Activated T-helper 9 cell treated with anti-CD3 and anti-CD28 coated beads, Interleukin-2, amount 50 U/mL, for 16 hours (primary cell): Measurements from ENCODE around the gene BACE2.
"Not testable (repeated sequence)": the region's sequence is repeated elsewhere in the genome, so short reads cannot be mapped to it uniquely, and the experiment has no call there.

Experiments
- DNase-seq: peaks from one replicate; pipeline ENCODE4 v3.0.0-alpha.2; 2020; ENCODE audit warnings: low read depth

Gene BACE2

GRCh38 chr21:41277846-41278245 is 109.9 kb downstream of the BACE2 start:
- no peak for DNase-seq

DNA sequence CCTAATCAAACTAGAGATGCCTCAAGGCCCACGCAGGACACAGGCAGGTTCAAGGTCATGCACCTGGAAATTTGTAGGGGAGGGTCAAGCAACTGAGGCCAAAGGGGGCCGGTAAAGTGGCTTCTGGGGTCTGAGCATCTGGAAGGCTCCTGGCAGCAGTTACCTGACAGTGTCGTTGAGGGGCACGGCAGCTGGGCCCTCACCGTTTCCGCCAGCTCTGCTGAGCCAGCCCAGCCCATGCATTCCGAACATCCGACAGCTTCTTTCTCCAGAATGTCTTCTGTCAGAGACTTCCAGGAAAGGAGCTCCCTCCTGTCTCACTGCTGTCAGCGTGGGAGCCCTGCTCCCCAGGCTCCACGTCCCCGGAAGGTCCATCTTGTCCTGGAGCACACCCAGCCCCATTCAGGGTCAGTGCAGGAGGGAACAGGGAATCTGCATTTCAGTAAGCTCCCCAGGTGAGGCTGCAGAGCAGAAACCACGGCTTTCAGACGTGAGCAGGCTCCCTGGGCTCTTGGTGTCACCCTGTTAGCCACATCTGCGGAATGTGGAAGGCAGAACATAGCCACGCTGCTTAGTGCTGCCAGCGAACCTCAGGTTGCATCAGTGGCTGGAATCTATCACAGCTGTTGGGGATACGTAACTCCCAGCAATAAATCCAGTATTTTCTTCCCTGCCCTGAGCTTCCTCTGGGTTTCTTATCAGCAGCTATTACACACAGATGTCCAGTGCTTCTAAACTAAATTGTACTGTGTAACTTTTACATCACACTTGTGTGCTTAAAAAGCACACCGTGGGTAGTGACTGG is 112.4 kb downstream of the BACE2 start:
- DNase-seq, result no peak

GRCh38 chr21:41282412-41282811 is 114.5 kb downstream of the BACE2 start:
- DNase-seq, result no peak

DNA sequence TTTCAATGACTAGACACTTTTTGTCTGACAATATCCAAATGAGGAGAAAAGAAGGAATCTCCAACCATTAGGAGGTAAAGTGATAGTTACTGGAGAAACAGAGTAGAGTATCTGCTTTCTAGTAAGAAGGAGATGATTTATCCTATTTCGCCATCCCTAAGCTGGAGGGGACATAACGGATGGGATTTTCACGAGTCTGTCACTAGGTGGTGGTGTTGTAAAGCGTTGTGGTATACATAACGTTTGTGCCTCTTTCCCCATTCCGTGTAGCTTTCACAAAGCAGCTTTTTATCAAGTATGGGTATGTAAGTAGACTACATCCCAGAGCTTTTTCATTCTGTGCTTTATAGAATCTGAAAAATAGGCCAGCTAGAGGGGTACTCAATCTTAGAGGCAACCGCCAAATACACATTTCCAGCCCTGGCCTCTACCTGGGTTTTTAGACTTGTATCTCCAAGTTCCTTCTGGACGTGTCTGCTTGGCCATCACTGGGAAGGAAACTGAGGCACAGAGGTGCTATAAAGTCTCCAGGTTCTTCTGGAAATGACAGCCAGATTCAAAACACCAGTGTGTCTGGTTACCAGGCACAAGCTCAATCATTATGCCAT is 115.4 kb downstream of the BACE2 start:
- no peak for DNase-seq

- no peak for DNase-seq
Measured at GRCh38 chr21:41289431-41289830, 121.5 kb downstream of the BACE2 start.

GRCh38 chr21:41290106-41290799 is 122.3 kb downstream of the BACE2 start:
- no peak for DNase-seq

- DNase-seq, result no peak
Measured at GRCh38 chr21:41294548-41295231, 126.7 kb downstream of the BACE2 start.

DNA sequence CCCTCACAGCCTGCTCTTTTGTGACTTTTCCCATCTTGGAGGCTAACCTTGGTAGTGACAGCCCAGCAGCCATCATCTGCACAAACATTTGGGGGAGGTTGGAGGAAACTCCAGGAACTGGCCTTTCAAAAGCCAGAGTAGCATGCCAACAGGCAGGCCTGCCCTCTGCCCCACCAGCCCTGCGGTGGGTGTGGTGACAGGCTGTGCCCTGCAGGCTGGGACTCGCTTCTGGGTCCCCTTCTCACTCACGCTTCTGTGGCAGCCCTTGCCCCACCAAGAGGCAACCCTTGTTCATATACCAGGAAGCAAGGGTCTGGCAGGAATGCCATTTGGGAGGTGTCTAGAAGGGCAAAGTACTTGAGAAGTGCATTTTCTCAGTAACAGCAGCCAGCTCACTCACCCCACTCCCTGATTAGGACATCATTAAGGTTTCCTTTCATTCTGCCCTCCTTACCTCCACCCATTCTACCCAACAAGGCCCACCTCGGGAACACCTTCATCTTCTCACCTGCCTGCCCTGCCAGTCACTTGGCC is 127.8 kb downstream of the BACE2 start:
- DNase-seq, result no peak

GRCh38 chr21:41302976-41303375 is 135.0 kb downstream of the BACE2 start:
- DNase-seq, result no peak

GRCh38 chr21:41304068-41304720 is 136.2 kb downstream of the BACE2 start:
- DNase-seq, result no peak

DNA sequence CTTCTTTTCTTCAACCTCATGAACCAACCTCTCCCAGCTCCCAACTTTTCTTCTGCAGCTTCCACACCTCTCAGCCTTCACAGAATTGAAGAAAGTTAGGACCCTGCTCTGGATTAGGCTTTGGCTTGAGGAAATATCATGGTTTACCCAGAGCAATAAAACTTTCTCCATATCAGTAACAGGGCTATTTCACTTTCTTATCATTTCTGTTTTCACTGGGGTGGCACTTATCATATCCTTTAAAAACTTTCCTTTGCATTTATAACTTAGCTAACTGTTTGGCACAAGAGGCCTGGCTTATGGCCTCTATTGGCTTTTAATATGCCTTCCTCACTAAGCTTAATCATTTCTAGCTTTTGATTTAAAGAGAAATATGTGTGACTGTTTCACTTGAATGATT is 139.3 kb downstream of the BACE2 start:
- no peak for DNase-seq

GRCh38 chr21:41313285-41314164 is 145.6 kb downstream of the BACE2 start:
- DNase-seq, result not testable (repeated sequence)

- no peak for DNase-seq
Measured at GRCh38 chr21:41315726-41316125, 147.8 kb downstream of the BACE2 start.

GRCh38 chr21:41316200-41317062 is 148.5 kb downstream of the BACE2 start, which contains the start of gene FAM3B:
FAM3B (plus strand) TSS chr21:41316801; CDS start chr21:41316880, 79 bp downstream.
- no peak for DNase-seq

GRCh38 chr21:41317063-41317392 is 149.1 kb downstream of the BACE2 start:
- no peak for DNase-seq

- DNase-seq, result no peak
Measured at GRCh38 chr21:41317458-41317857, 149.5 kb downstream of the BACE2 start.

DNA sequence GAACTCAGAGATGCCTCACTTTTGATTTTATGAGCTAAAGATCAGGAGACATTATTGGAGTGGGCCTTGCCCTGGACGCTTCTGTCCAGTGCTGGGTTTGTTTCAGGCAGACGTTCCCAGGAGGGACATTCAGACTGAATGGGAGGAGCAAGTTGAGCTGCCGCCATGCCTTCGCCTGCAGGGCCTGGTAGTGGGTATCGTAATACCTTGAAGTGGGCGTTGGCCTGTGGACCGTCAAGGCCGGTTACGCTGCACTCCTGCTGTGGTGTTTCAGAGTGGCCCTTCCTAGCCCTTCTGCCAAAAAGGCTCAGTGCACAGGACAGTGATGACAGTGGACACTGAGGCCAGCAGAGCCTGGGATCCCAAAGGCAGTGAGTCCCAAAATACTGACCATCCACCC is 150.3 kb downstream of the BACE2 start:
- DNase-seq, result no peak

- no peak for DNase-seq
Measured at GRCh38 chr21:41319273-41319672, 151.3 kb downstream of the BACE2 start.

GRCh38 chr21:41321211-41321907 is 153.4 kb downstream of the BACE2 start:
- no peak for DNase-seq
